HepG2 (cell line): ENCODE data around the gene NPC1. TPM values are rescaled to one million over a fixed set of nuclear protein-coding genes. Genes with fewer than 3 reads are reported as not detected.

Experiments
- ARNTL ChIP-seq: sonication (generic); formaldehyde crosslinking; IDR thresholded peaks from 2 replicates; pipeline ENCODE4 v1.4.0; 2020; ENCODE audit warnings: mild to moderate bottlenecking, missing genetic modification reagents
- BRF2 ChIP-seq: sonication (generic); formaldehyde crosslinking; IDR thresholded peaks from 2 replicates; pipeline ENCODE4 v1.8.1; 2022; ENCODE audit warnings: mild to moderate bottlenecking, missing genetic modification reagents
- CENPX ChIP-seq: sonication (generic); formaldehyde crosslinking; IDR thresholded peaks from 2 replicates; pipeline ENCODE4 v1.9.0; 2021; ENCODE audit warnings: mild to moderate bottlenecking, missing genetic modification reagents, moderate library complexity
- E2F5 ChIP-seq: sonication (generic); formaldehyde crosslinking; conservative IDR thresholded peaks from 2 replicates; pipeline ENCODE4 v1.4.0; 2020; ENCODE audit warnings: missing genetic modification reagents
- HDAC2 ChIP-seq: sonication (generic); formaldehyde crosslinking; IDR thresholded peaks from 2 replicates; pipeline ENCODE4 v1.4.0; 2020; ENCODE audit warnings: missing genetic modification reagents
- IRF1 ChIP-seq: sonication (generic); formaldehyde crosslinking; IDR thresholded peaks from 2 replicates; pipeline ENCODE4 v1.4.0; 2020; ENCODE audit warnings: low read depth, mild to moderate bottlenecking, missing genetic modification reagents
- NONO ChIP-seq, 2 experiments: fragments of 450-650 bp in 1 of 2; sonication (generic) in 1 of 2; formaldehyde crosslinking in 1 of 2; IDR thresholded peaks in 1 of 2; conservative IDR thresholded peaks in 1 of 2; 2 replicates each; pipeline versions ENCODE4 v1.6.1 to v1.8.0; 2017 to 2022; ENCODE audit warnings: mild to moderate bottlenecking in 1 of 2, missing genetic modification reagents in 1 of 2, moderate library complexity in 1 of 2
- RAD21 ChIP-seq: fragments of 450-650 bp; formaldehyde crosslinking; IDR thresholded peaks from 2 replicates; pipeline ENCODE4 v1.5.0; 2020; ENCODE audit warnings: mild to moderate bottlenecking
- RFX1 ChIP-seq: fragments of 450-650 bp; IDR thresholded peaks from 2 replicates; pipeline ENCODE4 v1.6.1; 2017
- SETDB1 ChIP-seq: sonication (generic); formaldehyde crosslinking; IDR thresholded peaks from 2 replicates; pipeline ENCODE4 v1.5.1; 2020; ENCODE audit warnings: missing genetic modification reagents, mild to moderate bottlenecking, borderline replicate concordance
- SIN3A ChIP-seq: IDR thresholded peaks from 2 replicates; pipeline ENCODE4 v1.6.1; 2011; ENCODE audit warnings: low read depth, mild to moderate bottlenecking, control low read depth, low read length, borderline replicate concordance
- ZBTB40 ChIP-seq, 2 experiments: fragments of 450-650 bp in 1 of 2; sonication (generic) in 1 of 2; formaldehyde crosslinking in 1 of 2; IDR thresholded peaks; 2 replicates each; pipeline versions ENCODE4 v1.6.1 to v1.8.0; 2016 to 2022; ENCODE audit warnings: antibody characterized with exemption in 1 of 2, mild to moderate bottlenecking in 1 of 2, missing genetic modification reagents in 1 of 2
- ZFP36L1 ChIP-seq: sonication (generic); formaldehyde crosslinking; IDR thresholded peaks from 2 replicates; pipeline ENCODE4 v1.8.0; 2022; ENCODE audit warnings: mild to moderate bottlenecking, missing genetic modification reagents, moderate library complexity
- ZNF230 ChIP-seq: sonication (generic); formaldehyde crosslinking; IDR thresholded peaks from 2 replicates; pipeline ENCODE4 v1.4.0; 2020; ENCODE audit warnings: mild to moderate bottlenecking, missing genetic modification reagents
- ZNF619 ChIP-seq: sonication (generic); formaldehyde crosslinking; IDR thresholded peaks from 2 replicates; pipeline ENCODE4 v1.4.0; 2020; ENCODE audit warnings: mild to moderate bottlenecking, missing genetic modification reagents
- ZNF703 ChIP-seq: sonication (generic); formaldehyde crosslinking; IDR thresholded peaks from 2 replicates; pipeline ENCODE4 v1.5.1; 2020; ENCODE audit warnings: missing genetic modification reagents, mild to moderate bottlenecking, moderate library complexity, borderline replicate concordance
- ZNF746 ChIP-seq: sonication (generic); formaldehyde crosslinking; IDR thresholded peaks from 2 replicates; pipeline ENCODE4 v1.8.0; 2022; ENCODE audit warnings: mild to moderate bottlenecking, missing genetic modification reagents
- polyA plus RNA-seq, 8 experiments: library from polyadenylated mRNA; depleted of rRNA in 3 of 8; stranded (reverse) in 7 of 8; unstranded in 1 of 8; fragments of >200 nt; fragmentation: Illumina TruSeq in 4 of 8; extraction: Trizol in 4 of 8; gene quantifications; 2 replicates each; pipeline versions ENCODE4 v1.2.1 to v1.2.3, GENCODE V29; 2011 to 2016; ENCODE audit warnings: low read depth in 4 of 8, missing spikeins in 1 of 8, mixed read lengths in 1 of 8; ENCODE audit not compliant: insufficient read depth in 1 of 8
- total RNA-seq, 5 experiments: library from RNA; depleted of rRNA; stranded (reverse); fragments of >200 nt; fragmentation: Illumina TruSeq; extraction: Trizol; gene quantifications; 2 replicates each; pipeline ENCODE4 v1.2.3, GENCODE V29; 2016; ENCODE audit warnings: low read depth in 1 of 5

Gene NPC1
- total and polyA plus RNA-seq, 2 of the 13 experiments (the other 11 are each of a cell fraction or from before 2014, with no cell fraction given) = 46.5 to 114 TPM

GRCh38 chr18:23545247-23545789, 41.0 kb downstream of the NPC1 start (continued):
- TF ChIP-seq ZBTB40 (IDR thresholded peaks at IDR 0.05) (no peak), ZBTB40 (CRISPR knock-in tag; IDR thresholded peaks at IDR 0.05) (no peak), CENPX (CRISPR knock-in tag) (no peak), RAD21 (CRISPR knock-in tag) (peak; percentile 42), NONO (IDR thresholded peaks at IDR 0.05) (no peak), NONO (CRISPR knock-in tag; conservative IDR thresholded peaks at IDR 0.05) (0 out of 2 replicates have a peak, but pooled peaks have one; percentile 37), ZFP36L1 (CRISPR knock-in tag) (no peak), ZNF619 (CRISPR knock-in tag) (no peak), IRF1 (no peak), RFX1 (no peak), BRF2 (CRISPR knock-in tag) (0 out of 2 replicates have a peak, but pooled peaks have one; percentile 61), E2F5 (CRISPR knock-in tag) (no peak), ZNF746 (CRISPR knock-in tag) (no peak), SIN3A (no peak), SETDB1 (CRISPR knock-in tag) (no peak), ZNF230 (no peak), HDAC2 (CRISPR knock-in tag) (peak; percentile 80), ARNTL (CRISPR knock-in tag) (0 out of 2 replicates have a peak, but pooled peaks have one; percentile 23), ZNF703 (no peak; the same call in 1 of the 2 replicates)
